Smooth muscle cell (in vitro differentiated cells): ENCODE results near the gene SNAPC5. TPM values are rescaled to one million over a fixed set of nuclear protein-coding genes. Genes with fewer than 3 reads are reported as not detected.

ENCODE experiments used
- DNase-seq: peaks from one replicate; lab custom pipeline; 2025; ENCODE audit not compliant: unreplicated experiment; lab: John Stamatoyannopoulos, UW
- H2AFZ ChIP-seq: fragments of 200-600 bp; sonication (generic); 2 replicates; pipeline ENCODE4 v1.6.0; 2016; ENCODE audit warnings: antibody characterized with exemption, low read depth, mild to moderate bottlenecking
- H3F3A ChIP-seq: fragments of 200-600 bp; sonication (generic); 2 replicates; pipeline ENCODE4 v1.6.0; 2017; ENCODE audit warnings: antibody characterized with exemption, low read depth
- H3K27ac ChIP-seq: fragments of 200-600 bp; sonication (generic); 2 replicates; pipeline ENCODE4 v1.5.1; 2016; ENCODE audit warnings: low read depth, mild to moderate bottlenecking
- H3K27me3 ChIP-seq: fragments of 200-600 bp; sonication (generic); 2 replicates; pipeline ENCODE4 v1.6.1; 2016; ENCODE audit warnings: low read depth, mild to moderate bottlenecking
- H3K36me3 ChIP-seq: fragments of 200-600 bp; sonication (generic); 2 replicates; pipeline ENCODE4 v1.5.1; 2016; ENCODE audit warnings: low read depth
- H3K4me1 ChIP-seq: fragments of 200-600 bp; sonication (generic); 2 replicates; pipeline ENCODE4 v1.5.1; 2016; ENCODE audit warnings: low read depth
- H3K4me2 ChIP-seq: fragments of 200-600 bp; sonication (generic); 2 replicates; pipeline ENCODE4 v1.6.0; 2016; ENCODE audit warnings: mild to moderate bottlenecking
- H3K4me3 ChIP-seq: fragments of 200-600 bp; sonication (generic); 2 replicates; pipeline ENCODE4 v1.5.1; 2016; ENCODE audit warnings: mild to moderate bottlenecking
- H3K79me2 ChIP-seq: fragments of 200-600 bp; sonication (generic); 2 replicates; pipeline ENCODE4 v1.6.0; 2016; ENCODE audit warnings: low read depth, mild to moderate bottlenecking
- H3K9ac ChIP-seq: fragments of 200-600 bp; sonication (generic); 2 replicates; pipeline ENCODE4 v1.6.0; 2016; ENCODE audit warnings: low read depth
- H3K9me3 ChIP-seq: fragments of 200-600 bp; sonication (generic); replicated peaks from 2 replicates; pipeline ENCODE4 v1.5.1; 2016; ENCODE audit warnings: low read depth
- H4K20me1 ChIP-seq: fragments of 200-600 bp; sonication (generic); 2 replicates; pipeline ENCODE4 v1.6.0; 2016; ENCODE audit warnings: low read depth
- WGBS: methylation state at CpG from one replicate; pipeline ENCODE4 v1.1.7; 2016; ENCODE audit warnings: low lambda C conversion rate; 5-methylcytosine and 5-hydroxymethylcytosine counted together
- polyA plus RNA-seq: library from polyadenylated mRNA; unstranded; fragments of >200 nt; fragmentation: Nextera tagmentation; extraction: Ambion mirVana; gene quantifications from 2 replicates; pipeline ENCODE4 v1.2.1, GENCODE V29; 2016
- total RNA-seq: library from RNA; depleted of rRNA; stranded (reverse); fragments of >200 nt; gene quantifications from 2 replicates; pipeline ENCODE4 v1.2.3, GENCODE V29; 2014
- TF ChIP-seq, protein P1 (sequence below): fragments of 200-600 bp; sonication (generic); IDR thresholded peaks from 2 replicates; pipeline ENCODE4 v1.5.1; 2017; ENCODE audit warnings: borderline replicate concordance, mild to moderate bottlenecking, antibody characterized with exemption; ENCODE audit not compliant: insufficient read depth, poor library complexity, severe bottlenecking

The SNAPC5 gene
- total and polyA plus RNA-seq, 2 experiments from 2014 or later = 19.1 to 27.0 TPM

DNA sequence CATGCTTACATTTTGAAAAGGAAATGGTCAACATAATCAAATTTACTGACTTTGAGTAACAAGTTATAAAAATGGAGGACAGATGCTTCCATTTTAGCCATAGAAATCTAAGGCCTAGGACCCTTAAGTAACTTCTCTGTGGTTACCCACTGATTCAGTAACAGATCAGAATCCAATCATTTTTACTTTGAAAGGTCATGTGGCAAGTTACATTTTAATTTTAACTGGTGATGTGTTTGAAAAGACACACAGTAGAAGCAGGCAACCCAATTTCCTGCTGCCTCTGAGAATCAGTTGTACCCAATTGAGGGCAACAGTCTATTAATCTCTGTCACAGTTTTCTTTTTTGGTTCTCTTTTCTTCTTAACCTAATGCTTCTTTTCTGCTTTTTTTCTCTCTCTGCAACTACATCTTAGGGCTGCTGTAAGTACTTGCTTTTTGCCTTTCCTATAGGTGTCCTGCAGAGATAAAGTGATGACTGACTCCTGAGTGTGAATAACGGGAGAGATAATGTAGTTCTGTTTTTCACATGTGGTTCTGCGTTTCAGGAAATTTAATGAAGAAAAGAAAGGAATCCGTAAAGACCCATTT, 10.8 kb upstream of the SNAPC5 start:
- Histone ChIP-seq H3F3A (no peaks in the 10 kb centered on the region), H3K4me3 (no peak overlapping the region), H4K20me1 (peaks cover 9% of the 10 kb centered on the region), H3K27me3 (no peaks in the 10 kb centered on the region), H3K36me3 (no peaks in the 10 kb centered on the region), H2AFZ (no peak overlapping the region), H3K79me2 (peaks cover 43% of the 10 kb centered on the region), H3K9ac (no peak overlapping the region), H3K4me2 (no peak overlapping the region), H3K27ac (no peak overlapping the region), H3K9me3 (no peaks in the 10 kb centered on the region), H3K4me1 (peaks cover 13% of the 10 kb centered on the region)
- WGBS = 95% methylated on average over 3 of the region's 3 CpGs
- DNase-seq = no peak
- TF ChIP-seq, protein P1, sequence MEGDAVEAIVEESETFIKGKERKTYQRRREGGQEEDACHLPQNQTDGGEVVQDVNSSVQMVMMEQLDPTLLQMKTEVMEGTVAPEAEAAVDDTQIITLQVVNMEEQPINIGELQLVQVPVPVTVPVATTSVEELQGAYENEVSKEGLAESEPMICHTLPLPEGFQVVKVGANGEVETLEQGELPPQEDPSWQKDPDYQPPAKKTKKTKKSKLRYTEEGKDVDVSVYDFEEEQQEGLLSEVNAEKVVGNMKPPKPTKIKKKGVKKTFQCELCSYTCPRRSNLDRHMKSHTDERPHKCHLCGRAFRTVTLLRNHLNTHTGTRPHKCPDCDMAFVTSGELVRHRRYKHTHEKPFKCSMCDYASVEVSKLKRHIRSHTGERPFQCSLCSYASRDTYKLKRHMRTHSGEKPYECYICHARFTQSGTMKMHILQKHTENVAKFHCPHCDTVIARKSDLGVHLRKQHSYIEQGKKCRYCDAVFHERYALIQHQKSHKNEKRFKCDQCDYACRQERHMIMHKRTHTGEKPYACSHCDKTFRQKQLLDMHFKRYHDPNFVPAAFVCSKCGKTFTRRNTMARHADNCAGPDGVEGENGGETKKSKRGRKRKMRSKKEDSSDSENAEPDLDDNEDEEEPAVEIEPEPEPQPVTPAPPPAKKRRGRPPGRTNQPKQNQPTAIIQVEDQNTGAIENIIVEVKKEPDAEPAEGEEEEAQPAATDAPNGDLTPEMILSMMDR = no peak

DNA sequence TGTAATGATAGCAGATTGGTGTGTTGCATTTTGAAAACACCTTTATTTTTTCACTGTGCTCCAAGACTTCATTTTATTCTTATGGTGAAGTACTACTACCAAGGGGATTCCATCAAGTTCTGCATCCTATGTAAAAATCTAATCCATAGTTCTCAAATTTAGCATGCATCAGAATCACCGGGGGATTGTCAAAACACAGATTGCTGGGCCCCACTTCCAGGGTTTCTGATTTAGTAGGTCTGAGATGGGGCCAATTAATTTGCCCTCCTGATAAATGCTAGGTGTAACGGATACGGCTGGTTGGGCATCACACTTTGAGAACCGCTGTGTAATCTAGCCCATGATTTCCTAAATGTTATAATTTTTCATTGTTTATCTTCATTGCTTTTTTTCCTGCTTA, 8.3 kb upstream of the SNAPC5 start:
- H3K79me2 ChIP-seq = peaks cover 68% of the 10 kb centered on the region
- H3K9ac ChIP-seq = peak overlapping the region; percentile 100
- H3K27me3 ChIP-seq = no peaks in the 10 kb centered on the region
- H3K4me3 ChIP-seq = peak overlapping the region; percentile 99
- H3K36me3 ChIP-seq = peaks cover 17% of the 10 kb centered on the region
- 54% methylated on average over 4 of the region's 4 CpGs for WGBS
- H3K4me2 ChIP-seq = peak overlapping the region; percentile 100
- peaks cover 35% of the 10 kb centered on the region for H4K20me1 ChIP-seq
- H3K9me3 ChIP-seq = no peaks in the 10 kb centered on the region
- TF ChIP-seq, protein P1 = no peak
- peaks cover 28% of the 10 kb centered on the region for H3K4me1 ChIP-seq
- H3K27ac ChIP-seq = peak overlapping the region; percentile 99
- H2AFZ ChIP-seq = peak overlapping the region; percentile 98
- DNase-seq = no peak
- peaks cover 22% of the 10 kb centered on the region for H3F3A ChIP-seq

DNA sequence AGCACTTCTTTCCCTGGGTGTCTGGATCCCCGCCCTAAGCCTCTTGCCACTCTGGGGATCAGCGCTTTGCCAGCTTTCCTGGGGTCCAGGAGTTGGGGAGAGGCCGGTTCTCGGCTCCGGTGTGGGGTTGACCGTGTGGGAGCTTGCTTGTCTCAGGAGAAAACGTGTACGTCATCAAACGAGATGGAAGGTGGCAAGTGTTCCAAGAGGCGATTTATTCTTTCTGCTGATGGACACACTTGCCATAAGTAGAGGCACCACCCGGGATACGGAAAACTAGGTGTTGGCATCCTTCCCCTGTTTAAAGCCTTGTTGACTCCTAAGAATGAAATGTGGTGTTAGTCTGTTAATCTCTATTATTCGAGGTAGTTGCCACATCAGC, 7.9 kb upstream of the SNAPC5 start:
- Histone ChIP-seq H3K4me3 (peak overlapping the region; percentile 99), H3K9ac (peak overlapping the region; percentile 100), H3K4me2 (peak overlapping the region; percentile 100), H4K20me1 (peaks cover 39% of the 10 kb centered on the region), H3K27me3 (no peaks in the 10 kb centered on the region), H3K27ac (peak overlapping the region; percentile 99), H3K9me3 (no peaks in the 10 kb centered on the region), H3K36me3 (peaks cover 21% of the 10 kb centered on the region), H3K79me2 (peaks cover 72% of the 10 kb centered on the region), H2AFZ (peak overlapping the region; percentile 98), H3K4me1 (peaks cover 28% of the 10 kb centered on the region), H3F3A (peaks cover 24% of the 10 kb centered on the region)
- WGBS = 0% methylated on average over 13 of the region's 13 CpGs
- DNase-seq = no peak
- TF ChIP-seq, protein P1 = no peak
